ENCODE measurements around the gene TMPRSS3.

The TMPRSS3 gene

GRCh38 chr21:42423197-42423675 lies 27.4 kb upstream of the TMPRSS3 start (continued):
- TF ChIP-seq, protein P1, sequence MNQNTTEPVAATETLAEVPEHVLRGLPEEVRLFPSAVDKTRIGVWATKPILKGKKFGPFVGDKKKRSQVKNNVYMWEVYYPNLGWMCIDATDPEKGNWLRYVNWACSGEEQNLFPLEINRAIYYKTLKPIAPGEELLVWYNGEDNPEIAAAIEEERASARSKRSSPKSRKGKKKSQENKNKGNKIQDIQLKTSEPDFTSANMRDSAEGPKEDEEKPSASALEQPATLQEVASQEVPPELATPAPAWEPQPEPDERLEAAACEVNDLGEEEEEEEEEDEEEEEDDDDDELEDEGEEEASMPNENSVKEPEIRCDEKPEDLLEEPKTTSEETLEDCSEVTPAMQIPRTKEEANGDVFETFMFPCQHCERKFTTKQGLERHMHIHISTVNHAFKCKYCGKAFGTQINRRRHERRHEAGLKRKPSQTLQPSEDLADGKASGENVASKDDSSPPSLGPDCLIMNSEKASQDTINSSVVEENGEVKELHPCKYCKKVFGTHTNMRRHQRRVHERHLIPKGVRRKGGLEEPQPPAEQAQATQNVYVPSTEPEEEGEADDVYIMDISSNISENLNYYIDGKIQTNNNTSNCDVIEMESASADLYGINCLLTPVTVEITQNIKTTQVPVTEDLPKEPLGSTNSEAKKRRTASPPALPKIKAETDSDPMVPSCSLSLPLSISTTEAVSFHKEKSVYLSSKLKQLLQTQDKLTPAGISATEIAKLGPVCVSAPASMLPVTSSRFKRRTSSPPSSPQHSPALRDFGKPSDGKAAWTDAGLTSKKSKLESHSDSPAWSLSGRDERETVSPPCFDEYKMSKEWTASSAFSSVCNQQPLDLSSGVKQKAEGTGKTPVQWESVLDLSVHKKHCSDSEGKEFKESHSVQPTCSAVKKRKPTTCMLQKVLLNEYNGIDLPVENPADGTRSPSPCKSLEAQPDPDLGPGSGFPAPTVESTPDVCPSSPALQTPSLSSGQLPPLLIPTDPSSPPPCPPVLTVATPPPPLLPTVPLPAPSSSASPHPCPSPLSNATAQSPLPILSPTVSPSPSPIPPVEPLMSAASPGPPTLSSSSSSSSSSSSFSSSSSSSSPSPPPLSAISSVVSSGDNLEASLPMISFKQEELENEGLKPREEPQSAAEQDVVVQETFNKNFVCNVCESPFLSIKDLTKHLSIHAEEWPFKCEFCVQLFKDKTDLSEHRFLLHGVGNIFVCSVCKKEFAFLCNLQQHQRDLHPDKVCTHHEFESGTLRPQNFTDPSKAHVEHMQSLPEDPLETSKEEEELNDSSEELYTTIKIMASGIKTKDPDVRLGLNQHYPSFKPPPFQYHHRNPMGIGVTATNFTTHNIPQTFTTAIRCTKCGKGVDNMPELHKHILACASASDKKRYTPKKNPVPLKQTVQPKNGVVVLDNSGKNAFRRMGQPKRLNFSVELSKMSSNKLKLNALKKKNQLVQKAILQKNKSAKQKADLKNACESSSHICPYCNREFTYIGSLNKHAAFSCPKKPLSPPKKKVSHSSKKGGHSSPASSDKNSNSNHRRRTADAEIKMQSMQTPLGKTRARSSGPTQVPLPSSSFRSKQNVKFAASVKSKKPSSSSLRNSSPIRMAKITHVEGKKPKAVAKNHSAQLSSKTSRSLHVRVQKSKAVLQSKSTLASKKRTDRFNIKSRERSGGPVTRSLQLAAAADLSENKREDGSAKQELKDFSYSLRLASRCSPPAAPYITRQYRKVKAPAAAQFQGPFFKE (tag by site-specific recombination; IDR thresholded peaks at IDR 0.05; ENCODE audit: borderline replicate concordance) = no peak
- no peak for TF ChIP-seq REST (tag by site-specific recombination; IDR thresholded peaks at IDR 0.05)

GRCh38 chr21:42421018-42421793 lies 25.4 kb upstream of the TMPRSS3 start:
- Histone ChIP-seq H3K4me3 (ENCODE audit: low read depth, low read length) (no peak overlapping the region), H3K27ac (ENCODE audit: extremely low read depth, low read depth, low read length) (no peak overlapping the region), H3K9me3 (ENCODE audit: control insufficient read depth, insufficient read depth, low read depth, low read length) (no peaks in the 10 kb centered on the region), H3K4me1 (ENCODE audit: control insufficient read depth, insufficient read depth, low read length) (no peaks in the 10 kb centered on the region), H3K36me3 (ENCODE audit: control insufficient read depth in 2 of 2, insufficient read depth in 1 of 2, low read length in 2 of 2) (no peaks in the 10 kb centered on the region)
- TF ChIP-seq ZNF580 (tag by site-specific recombination; IDR thresholded peaks at IDR 0.05) = no peak
- TF ChIP-seq, protein P2, sequence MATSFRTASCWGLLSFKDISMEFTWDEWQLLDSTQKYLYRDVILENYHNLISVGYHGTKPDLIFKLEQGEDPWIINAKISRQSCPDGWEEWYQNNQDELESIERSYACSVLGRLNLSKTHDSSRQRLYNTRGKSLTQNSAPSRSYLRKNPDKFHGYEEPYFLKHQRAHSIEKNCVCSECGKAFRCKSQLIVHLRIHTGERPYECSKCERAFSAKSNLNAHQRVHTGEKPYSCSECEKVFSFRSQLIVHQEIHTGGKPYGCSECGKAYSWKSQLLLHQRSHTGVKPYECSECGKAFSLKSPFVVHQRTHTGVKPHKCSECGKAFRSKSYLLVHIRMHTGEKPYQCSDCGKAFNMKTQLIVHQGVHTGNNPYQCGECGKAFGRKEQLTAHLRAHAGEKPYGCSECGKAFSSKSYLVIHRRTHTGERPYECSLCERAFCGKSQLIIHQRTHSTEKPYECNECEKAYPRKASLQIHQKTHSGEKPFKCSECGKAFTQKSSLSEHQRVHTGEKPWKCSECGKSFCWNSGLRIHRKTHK (tag by site-specific recombination; IDR thresholded peaks at IDR 0.05) = peak; percentile 91
- TF ChIP-seq, protein P3, sequence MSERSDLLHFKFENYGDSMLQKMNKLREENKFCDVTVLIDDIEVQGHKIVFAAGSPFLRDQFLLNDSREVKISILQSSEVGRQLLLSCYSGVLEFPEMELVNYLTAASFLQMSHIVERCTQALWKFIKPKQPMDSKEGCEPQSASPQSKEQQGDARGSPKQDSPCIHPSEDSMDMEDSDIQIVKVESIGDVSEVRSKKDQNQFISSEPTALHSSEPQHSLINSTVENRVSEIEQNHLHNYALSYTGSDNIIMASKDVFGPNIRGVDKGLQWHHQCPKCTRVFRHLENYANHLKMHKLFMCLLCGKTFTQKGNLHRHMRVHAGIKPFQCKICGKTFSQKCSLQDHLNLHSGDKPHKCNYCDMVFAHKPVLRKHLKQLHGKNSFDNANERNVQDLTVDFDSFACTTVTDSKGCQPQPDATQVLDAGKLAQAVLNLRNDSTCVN (tag by site-specific recombination; optimal IDR thresholded peaks at IDR 0.05) = no peak
- CTCF ChIA-PET = no interaction called here
- POLR2A ChIA-PET = no interaction called here

- Histone ChIP-seq H3K27ac (ENCODE audit: extremely low read depth, low read depth, low read length) (no peak overlapping the region), H3K9me3 (ENCODE audit: control insufficient read depth, insufficient read depth, low read depth, low read length) (no peaks in the 10 kb centered on the region), H3K4me1 (ENCODE audit: control insufficient read depth, insufficient read depth, low read length) (no peaks in the 10 kb centered on the region), H3K36me3 (ENCODE audit: control insufficient read depth in 2 of 2, insufficient read depth in 1 of 2, low read length in 2 of 2) (no peaks in the 10 kb centered on the region), H3K4me3 (ENCODE audit: low read depth, low read length) (no peak overlapping the region)
- POLR2A ChIA-PET = no interaction called here
- CTCF ChIA-PET = no interaction called here
- no peak for TF ChIP-seq ZNF843 (tag by site-specific recombination; IDR thresholded peaks at IDR 0.05)
- peak; percentile 93 for TF ChIP-seq ZNF707 (tag by site-specific recombination; IDR thresholded peaks at IDR 0.05)
Measured at GRCh38 chr21:42419845-42420244, 24.0 kb upstream of the TMPRSS3 start.
